ENCODE results near the gene TFDP1. TPM values are rescaled to one million over a fixed set of nuclear protein-coding genes. Genes with fewer than 3 reads are reported as not detected.

TFDP1 gene
- total RNA-seq, 1 donor from 2014 or later: 119 TPM

DNA sequence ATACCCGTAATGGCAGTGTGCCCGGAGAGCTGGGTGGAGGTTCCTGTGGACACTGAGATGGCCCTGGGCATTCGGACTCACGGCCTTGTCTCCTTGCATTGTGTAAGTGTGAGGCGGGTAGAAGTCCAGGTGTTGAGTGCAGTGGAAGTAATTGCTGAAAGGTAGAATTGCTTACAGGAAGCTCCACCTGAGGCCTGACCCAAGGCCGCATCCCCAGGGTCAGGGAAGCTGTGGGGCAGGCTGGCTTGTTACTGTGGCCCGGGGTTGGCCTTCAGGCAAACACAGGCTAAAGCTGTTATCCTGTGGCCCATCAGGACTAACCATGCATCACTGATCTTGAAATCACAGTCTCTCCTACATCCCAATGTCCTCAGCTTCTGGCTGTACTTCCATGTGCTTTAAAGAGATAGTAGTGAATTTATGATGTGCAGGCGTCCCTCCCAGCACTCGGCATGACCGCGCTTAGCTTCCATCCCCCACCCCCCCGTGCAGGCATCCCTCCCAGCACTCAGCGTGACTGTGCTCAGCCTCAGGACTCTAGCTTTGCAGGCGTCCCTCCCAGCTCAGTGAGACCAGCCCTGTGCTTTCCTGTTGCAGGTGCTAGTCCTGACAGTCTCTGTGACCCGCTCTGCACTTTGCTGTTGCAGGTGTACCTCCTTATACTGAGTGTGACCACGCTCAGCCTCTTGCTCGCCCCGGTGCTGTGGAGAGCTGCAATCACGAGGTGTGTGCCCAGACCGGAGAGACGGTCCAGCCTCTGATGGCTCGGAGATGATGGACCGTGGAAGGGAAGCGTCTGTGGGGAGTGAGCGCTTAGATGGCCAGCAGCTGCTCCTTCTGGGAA is 35.6 kb upstream of the TFDP1 start:
- intact Hi-C loops (cut with micrococcal nuclease): no loop called here

DNA sequence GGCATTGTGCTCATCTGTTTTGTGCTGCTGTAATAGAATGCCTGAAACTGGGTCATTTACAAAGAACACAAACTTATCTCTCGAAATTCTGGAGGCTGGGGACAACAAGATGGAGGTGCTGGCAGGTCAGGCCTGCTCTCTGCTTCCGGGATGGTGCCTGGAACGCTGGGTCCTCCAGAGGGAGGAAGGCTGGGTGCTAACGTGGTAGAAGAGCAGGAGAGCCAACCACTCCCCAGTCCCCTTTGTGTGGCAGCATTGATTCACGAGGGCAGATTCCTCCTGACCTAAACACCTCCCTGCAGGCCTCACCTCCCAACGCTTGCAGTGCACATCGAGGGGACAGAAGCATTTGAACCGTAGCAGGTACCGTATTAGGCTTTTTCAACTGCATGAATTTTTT is 34.1 kb upstream of the TFDP1 start:
- intact Hi-C loops (cut with micrococcal nuclease): no loop called here

DNA sequence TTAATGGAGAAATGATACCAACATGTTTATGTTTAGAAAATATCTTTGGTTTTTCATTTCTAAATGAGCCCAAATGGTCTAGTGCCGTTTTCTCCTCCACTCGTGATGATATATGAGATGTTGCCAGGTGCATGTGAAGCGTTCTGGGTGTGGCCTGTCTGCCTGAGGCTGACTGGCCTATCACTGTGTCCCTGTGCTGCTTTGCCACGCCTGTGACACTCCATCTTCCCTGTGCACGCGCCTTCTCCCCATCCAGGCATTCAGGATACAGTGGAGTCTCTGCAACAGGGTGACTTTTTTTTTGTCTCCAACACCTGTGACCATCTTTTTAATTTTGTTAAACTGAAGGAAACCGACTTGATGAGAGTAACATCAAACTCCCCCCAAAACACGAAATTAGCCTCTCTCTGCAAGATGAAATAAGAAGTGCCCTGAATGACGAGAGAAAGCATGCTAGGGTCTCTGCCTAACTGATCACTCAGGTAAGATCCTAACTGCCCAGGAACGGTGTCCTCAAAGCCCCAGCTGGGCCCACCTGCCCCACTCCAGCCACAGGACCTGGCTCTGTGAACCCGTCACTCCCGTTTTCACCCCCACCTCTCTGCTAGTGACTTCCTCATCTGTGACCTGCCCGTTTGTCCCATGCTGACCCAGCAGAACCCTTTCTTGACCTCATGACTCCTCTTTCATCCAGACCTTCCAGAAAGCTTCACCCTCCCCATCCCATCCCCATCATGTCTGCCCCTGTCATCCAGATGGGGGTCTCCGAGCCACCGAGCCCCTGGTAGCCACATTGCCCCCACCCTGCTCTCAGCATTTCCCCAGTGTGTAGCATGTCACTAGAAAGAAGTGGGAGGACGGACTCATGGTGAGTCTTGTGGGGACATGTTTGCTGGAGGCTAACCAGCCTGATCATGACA is 33.2 kb upstream of the TFDP1 start:
- intact Hi-C loops (cut with micrococcal nuclease): no loop called here

DNA sequence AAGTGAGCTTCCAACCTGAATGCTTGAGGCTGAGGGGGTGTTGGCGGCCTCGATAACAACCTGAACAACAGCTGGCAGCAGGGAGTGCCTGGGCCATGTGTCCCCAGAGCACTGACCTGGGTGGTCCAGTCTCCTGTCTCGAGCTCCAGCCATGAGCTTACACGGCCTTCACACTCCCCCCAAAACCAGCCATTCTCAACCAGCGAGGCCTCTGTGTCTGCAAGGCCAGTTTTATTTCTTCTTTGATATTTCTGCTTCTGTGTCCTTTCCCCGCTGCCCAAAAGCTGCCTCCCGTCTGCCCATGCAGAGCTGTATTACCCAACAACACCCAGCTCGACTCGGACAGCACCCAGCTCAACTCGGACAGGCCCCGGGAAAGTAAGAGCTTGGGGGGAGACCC is 32.5 kb upstream of the TFDP1 start:
- intact Hi-C loops (cut with micrococcal nuclease): no loop called here

DNA sequence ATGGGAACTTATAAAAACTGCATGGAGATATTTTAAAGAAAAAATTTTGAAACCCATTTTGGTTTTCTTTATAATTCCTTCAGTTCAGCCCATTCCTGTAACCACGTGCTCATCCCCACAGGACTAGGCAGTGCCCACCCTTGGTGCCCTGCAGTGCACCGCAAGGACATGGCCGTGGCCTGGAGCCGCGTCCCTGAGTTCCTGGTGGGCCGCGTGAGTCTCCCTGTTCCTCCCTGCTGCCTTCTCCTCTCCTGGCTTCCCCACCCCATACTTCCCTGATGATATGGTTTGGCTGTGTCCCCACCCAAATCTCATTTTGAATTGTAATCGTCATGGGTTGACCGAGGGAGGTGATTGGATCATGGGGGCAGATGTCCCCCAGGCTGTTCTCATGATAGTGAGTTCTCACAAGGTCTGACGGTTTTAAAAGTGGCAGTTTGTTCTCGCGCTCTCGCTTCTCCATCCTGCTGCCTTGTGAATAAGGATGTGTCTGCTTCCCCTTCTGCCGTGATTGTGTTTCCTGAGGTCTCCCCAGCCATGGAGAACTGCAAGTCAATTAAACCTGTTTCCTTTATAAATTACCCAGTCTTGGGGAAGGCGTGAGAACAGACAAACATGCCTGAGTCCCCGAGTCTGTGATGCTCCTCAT is 31.6 kb upstream of the TFDP1 start:
- intact Hi-C loops (cut with micrococcal nuclease): no loop called here

DNA sequence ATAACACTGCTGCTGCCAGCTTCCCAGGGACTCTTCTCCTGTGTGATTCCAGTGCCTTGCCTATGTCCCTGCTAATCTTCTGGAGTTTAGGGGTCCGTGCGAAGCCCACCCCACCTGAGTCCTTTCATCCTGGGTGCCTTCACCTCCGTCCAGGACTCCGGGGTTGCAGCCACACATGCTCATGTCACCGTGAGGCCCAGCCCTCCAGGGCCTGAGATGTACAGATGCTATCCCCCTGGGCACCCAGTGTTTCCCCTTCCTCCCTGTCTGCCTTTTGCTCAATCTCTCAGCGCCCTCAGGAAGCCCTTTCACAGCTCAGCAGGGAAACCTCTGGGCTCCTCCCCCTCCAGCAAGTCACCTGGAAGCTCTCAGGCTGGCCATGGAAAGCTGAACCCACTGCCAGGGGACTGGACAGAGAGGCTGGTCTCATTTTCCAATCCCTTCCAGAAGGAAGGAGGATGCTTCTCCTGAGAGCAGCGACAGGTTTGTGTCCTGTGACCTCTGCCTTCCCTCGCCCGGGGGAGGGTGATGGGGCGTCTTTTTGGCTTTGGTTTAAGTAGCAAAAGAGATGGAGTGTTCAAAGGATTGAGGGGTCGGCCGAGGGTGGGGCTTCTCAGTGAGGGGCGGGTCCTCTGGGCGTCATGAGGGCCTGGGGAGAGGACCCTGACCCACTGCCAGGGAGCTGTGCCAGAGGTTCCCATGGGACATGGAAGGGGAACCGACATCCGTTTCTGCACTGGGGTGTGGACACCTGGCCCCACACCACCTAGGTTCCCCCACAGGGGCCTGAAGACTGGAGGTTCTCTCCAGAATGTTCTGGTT is 30.8 kb upstream of the TFDP1 start:
- intact Hi-C loops (cut with micrococcal nuclease): no loop called here

DNA sequence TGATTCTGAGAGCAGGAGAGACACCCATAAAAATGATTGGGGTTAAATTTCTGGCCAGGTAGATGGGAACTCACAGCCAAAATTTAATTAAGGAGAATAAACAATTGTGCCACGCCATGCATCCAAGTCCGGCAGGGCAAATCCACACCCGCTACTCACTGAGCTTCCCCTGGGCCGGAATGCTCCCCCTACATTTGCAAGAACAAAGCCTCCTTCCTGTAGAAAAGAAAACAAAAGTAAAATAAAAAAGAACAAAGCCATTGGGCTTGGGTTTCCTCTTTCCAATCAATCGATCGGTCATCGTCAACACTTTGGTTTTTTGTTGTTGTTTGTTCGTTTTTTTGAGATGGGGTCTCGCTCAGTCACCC is 30.2 kb upstream of the TFDP1 start:
- intact Hi-C loops (cut with micrococcal nuclease): no loop called here

DNA sequence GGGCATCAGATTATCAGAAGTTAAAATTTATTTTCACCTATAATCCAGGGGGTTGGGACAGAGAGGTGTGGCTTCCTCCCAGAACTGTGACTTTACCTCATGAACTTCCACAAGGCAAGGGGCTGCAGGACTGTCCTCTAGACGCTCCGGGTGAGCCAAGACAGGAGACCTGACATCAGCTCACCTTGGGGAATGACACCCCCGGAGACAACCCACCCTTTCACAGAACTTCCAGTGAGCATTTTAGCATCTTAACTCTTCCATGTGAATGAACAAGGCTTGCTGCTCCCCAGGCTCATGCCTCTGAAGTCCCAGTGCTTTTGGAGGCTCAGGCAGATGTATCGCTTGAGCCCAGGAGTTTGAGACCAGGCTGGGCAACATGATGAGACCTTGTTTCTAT is 29.4 kb upstream of the TFDP1 start:
- intact Hi-C loops (cut with micrococcal nuclease): no loop called here

DNA sequence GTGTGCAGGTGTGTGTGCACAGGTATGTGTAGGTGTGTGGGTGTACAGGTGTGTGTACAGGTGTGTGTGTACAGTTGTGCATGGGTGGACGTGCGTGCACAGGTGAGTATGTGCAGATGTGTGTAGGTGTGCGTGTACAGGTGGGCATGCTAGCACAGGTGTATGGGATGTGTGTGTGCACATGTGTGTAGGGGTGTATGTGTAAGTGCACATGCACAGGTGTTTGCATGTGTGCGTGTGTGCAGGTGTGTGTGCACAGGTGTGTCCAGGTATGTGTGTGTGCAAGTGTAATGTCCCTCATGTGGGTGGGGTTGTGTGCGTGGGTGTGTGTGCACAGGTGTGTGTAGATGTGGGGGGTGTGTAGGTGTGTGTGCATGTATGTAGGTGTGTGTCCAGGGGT is 27.5 kb upstream of the TFDP1 start:
- intact Hi-C loops (cut with micrococcal nuclease): no loop called here

DNA sequence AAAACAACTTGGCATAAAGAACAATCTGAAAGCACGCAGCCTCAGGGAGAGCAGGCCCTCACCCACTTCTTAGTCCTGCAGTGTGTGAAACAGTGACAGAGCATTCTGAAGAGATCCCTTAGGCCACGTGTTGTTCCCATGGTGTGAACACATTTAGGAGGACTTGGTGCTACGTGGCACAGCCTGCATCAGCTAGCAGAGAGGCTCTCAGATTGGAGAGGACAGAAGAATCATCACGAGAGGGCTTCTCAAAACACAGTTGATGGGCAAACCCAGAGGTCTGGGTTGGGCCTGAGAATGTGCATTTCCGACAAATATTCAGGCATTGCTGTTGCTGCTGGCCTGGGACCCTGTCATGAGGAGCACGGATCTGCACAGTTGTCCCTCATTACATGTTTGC is 26.1 kb upstream of the TFDP1 start:
- intact Hi-C loops (cut with micrococcal nuclease): no loop called here

DNA sequence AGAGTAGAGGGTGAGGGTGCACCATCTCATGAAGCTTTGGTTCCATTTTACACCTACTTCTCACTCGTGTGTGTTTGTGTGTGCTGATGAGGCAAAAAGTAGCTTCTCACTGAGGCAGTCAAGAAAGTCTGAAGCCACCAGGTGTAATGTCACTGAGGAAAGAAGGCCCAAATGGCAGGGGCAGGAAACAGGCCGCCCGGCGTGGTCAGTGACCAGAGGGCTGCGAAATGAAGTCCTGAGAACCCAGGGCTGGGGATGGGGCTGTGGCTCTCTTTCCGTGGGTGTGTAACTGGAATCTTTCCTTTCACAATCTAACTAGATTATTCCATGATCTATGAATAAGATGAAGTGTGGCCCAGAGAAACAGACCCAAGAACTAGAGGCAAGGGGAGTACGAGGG is 25.5 kb upstream of the TFDP1 start:
- intact Hi-C loops (cut with micrococcal nuclease): no loop called here

DNA sequence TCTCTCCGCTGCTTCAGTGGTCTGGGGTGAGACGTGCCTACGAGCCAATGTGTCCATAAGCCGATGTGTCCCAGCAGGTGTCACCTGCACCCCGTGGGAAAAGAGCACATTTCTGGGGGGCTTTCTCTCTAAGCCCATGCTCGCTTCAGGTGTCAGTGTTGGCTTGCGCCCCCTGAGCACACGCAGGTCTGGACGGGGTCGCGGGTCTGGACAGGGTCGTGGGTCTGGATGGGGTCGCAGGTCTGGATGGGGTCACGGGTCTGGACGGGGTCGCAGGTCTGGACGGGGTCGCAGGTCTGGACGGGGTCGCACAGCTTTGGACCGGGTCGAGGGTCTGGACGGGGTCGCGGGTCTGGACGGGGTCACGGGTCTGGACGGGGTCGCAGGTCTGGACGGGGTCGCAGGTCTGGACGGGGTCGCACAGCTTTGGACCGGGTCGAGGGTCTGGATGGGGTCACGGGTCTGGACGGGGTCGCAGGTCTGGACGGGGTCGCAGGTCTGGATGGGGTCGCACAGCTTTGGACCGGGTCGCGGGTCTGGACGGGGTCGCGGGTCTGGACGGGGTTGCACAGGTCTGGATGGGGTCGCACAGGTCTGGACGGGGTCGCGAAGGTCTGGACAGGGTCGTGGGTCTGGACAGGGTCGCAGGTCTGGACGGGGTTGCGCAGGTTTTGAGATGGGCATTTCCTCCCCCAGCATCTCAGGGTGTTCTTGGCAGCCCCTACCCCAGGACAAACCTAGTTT is 24.5 kb upstream of the TFDP1 start:
- intact Hi-C loops (cut with micrococcal nuclease): loop anchor here (5.0 kb wide), 1 partner anchor 103 kb away; no protein-coding TSS in a partner anchor

DNA sequence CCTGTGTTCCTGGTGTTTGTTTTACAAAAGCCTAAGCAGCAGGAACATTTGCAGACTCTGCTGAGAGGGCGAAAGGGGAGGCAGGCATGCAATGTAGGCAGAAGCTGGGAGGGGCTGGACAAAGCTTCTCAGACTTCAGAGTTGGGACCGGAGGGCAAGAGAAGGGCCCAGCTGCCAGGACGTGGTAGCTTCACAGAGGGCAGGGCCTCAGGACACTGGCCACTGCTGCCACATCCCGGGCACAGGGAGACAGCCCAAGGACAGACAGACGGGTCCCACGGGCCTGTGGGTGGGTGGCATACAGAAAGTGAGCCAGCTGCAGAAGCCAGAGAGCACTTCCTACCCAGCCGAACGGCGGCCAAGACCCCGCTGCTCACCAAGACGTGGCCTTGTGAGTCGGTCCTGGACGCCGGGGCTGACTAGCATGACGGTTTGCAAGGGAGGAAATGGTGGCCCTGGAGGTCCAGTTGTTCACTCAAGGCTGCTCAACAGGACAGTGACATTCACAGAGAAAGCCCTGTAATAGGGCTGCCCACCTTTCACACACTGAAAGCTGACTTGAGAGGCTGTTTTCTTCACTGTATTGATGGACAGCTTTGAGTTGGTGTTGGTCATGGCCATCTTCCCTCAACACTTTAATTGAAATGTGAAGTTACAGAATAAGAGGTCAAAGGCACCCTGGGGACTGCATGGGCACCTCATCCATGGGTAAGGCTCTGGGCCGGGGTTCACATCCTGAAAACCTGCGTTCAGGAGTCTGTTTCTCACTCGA is 23.7 kb upstream of the TFDP1 start:
- intact Hi-C loops (cut with micrococcal nuclease): loop anchor here (5.0 kb wide), 1 partner anchor 104 kb away; no protein-coding TSS in a partner anchor

DNA sequence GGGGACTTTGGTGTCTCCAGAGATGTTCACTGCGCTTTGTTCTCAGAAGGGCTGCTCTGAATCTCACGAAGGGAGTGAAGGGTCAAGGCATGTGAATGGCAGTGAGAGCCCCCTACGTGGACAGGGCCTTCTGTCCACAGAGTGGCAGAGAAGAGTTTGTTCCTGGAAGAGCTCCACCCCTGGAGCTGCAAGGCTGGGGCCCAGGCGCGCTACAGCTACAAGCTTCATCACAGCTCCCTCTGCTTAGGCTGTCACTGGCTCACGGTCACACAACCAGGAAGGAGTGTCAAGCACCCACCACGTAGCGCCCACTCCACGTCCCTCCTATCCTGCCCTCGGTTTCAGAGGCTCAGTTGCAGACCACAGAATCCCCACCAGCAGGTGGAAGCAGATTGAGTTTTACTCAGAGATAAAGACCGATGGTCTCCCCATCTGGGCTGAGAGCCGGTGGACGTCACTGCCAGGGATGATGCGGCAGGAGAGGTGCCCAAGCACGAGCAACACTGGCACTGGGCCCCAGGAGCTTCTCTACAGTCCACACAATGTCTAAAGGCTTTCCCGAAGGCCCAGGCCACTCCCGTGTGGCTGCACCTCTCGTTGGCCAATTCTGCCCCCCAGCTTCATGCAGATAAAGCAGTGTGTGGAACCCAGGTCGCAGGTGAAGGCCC is 23.0 kb upstream of the TFDP1 start:
- intact Hi-C loops (cut with micrococcal nuclease): loop anchor here (1.0 to 5.0 kb wide), 3 partner anchors 104 to 619 kb away; no protein-coding TSS in a partner anchor

DNA sequence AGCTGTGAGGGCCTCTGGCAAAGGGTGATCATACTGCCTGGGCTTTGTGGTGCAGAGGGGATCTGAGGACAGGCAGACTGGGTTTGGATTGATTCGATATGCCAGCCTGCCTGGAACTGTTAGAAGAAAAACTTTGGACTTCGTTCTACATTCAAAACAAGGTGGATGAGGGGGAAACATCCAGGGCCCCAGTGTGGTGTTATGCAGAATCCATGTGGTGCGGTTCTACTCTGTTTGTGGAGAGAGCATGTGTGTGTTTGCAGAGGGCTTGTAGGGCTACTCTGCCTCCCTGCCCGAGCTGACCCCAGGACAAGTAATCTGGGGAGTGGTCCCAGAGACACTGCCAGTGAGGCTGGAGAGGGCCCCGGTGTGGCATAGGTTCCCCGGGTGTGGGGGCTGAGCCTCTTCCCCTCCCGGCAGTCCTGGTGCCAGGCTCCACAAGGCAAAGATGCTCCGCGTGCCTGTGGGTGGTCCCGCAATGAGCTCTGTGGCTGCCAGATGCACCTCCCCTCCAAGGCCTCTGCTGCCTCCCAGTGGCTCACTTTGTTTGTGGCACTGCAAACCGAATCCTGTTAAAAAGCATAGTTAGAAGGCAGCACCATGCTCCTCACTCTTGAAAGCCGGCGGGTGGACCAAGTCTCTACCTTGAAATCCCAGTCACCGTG is 22.3 kb upstream of the TFDP1 start:
- intact Hi-C loops (cut with micrococcal nuclease): loop anchor here (1.0 to 5.0 kb wide), 3 partner anchors 105 to 620 kb away; no protein-coding TSS in a partner anchor

DNA sequence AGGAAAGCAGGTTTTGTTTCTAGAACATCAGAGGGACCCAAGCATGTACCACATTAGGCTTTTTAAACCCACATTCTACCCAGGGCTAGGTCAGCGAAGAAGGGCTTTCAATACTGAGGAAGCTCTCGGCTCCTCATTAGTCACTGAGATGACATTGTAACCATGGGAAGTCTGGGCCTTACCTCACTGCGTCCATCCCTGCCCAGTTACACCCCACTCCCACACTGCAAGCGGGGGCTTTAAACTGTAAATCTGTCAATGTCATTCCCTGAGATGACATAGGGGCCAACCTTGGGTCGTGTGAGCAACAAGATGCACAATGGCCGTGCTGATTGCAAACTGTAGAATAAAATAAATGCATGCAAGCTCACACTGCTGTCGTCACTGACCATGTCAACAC is 21.7 kb upstream of the TFDP1 start:
- intact Hi-C loops (cut with micrococcal nuclease): loop anchor here (1.0 to 5.0 kb wide), 3 partner anchors 106 to 621 kb away; no protein-coding TSS in a partner anchor

DNA sequence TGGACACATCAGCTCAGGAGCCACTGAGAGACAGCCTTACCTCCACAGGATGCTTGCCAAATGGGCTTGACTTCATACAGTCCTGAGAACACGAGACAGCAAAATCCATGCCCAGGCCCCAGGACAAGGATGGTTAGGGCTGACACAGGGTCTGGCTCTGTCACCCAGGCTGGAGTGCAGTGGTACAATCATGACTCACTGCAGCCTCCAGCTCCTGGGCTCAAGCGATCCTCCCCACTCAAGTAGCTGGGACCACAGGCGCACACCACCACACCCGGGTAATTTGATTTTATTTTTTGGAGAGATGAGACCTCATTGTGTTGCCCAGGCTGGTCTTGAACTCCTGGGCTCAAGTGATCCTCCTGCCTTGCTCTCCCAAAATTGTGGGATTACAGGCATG is 21.0 kb upstream of the TFDP1 start:
- intact Hi-C loops (cut with micrococcal nuclease): loop anchor here (2.0 to 5.0 kb wide), 2 partner anchors 106 to 289 kb away; no protein-coding TSS in a partner anchor

Data from T-helper 1 cell treated with Interleukin-12 subunit alpha and Interleukin-12 subunit beta and Interleukin-4 antibody, amounts not matched to agents 30 ng/mL and 1 ng/mL, for 36 hours (primary cell).